Hematopoietic multipotent progenitor cell treated with erythropoietin and hydrocortisone succinate and interleukin-3 and kit ligand, for 17 days (in vitro differentiated cells): ENCODE data around the gene CBX6.

ENCODE experiments used
- DNase-seq: peaks from one replicate; pipeline ENCODE4 v3.0.0-alpha.2; 2015; ENCODE audit warnings: low spot score

Gene CBX6

DNA sequence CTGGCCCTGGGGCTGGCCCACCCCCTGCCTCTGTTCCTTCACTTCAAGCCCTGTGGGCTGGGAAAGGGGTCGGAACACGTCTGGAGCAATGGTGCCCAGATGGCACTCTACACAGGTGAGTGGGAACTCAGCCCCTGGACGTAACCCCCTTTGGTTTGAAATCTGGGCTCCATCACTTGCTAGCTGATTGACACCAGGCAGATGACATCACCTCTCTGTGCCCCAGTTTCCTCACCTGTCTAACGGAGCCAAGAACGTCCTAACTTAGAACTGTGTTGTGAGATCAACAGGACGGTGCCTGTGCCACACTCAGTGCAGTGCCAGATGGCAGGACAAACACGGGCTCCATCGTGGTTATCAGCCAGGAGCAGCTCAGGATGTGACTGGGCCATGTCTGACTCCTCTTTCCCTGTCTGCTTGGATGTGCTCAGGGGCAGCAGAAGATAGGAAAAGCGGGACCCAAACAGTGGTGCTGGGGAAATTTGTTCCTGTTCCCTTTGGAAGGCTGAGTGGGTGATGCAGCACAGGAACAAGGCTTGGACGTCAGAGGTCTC is 52.6 kb downstream of the CBX6 start:
- DNase-seq, result no peak

GRCh38 chr22:38817196-38817595 is 54.8 kb downstream of the CBX6 start:
- DNase-seq, result no peak

DNA sequence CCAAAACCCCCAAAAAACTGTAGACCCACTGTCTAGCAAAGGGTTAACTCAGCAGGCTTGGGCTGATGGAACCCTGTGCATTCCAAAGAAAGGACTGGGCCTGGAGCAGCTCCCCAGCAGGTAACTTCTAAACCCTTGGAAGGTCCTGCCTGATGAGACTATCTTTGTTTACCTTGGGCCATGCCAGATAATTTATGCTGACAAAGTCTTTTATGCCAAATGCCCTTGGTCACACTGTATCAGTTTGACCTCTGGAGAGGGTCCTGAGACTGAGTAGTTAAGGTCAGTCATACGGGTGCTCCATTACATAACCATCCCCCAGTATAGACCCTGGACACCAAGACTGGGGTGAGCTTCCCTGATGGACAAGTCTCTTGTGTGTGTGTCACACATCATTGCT is 56.2 kb downstream of the CBX6 start:
- no peak for DNase-seq
